ENCODE measurements around the gene ANAPC4.

The ANAPC4 gene

DNA sequence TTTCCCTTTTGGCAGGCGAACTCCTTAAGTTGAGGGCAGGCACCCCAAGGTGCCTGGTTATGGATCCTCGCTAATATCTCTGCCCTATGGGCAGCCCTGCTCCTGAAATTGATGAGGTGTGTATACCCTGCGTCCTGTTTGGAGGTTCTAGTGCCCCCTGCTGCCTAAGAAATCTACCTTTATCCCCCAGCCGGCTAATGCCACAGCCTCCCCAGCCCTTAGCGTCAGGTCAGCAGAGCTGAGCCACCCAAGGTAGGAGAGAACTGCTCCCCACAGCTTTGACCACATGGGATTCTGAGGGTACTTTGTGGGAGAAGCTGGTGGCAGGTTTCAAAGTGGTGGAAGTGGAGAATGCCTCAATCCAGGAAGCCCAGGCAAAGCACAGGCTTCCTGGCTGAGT is 50.8 kb downstream of the ANAPC4 start:
- Histone ChIP-seq H3K27ac (ENCODE audit: insufficient read depth, low read length, poor library complexity, severe bottlenecking) (no peak overlapping the region), H3K4me1 (ENCODE audit: control insufficient read depth, insufficient read depth, low read length, poor library complexity, severe bottlenecking) (no peaks in the 10 kb centered on the region), H3K27me3 (replicated peaks; ENCODE audit: control insufficient read depth, insufficient read depth, low read length, poor library complexity, severe bottlenecking) (no peaks in the 10 kb centered on the region), H3K9me3 (ENCODE audit: control insufficient read depth, low read length) (no peaks in the 10 kb centered on the region), H3K36me3 (ENCODE audit: control insufficient read depth, insufficient read depth, low read length) (no peaks in the 10 kb centered on the region), H3K4me3 (ENCODE audit: insufficient read depth, low read depth, low read length, poor library complexity, severe bottlenecking) (no peak overlapping the region)
- DNase-seq, result no peak

DNA sequence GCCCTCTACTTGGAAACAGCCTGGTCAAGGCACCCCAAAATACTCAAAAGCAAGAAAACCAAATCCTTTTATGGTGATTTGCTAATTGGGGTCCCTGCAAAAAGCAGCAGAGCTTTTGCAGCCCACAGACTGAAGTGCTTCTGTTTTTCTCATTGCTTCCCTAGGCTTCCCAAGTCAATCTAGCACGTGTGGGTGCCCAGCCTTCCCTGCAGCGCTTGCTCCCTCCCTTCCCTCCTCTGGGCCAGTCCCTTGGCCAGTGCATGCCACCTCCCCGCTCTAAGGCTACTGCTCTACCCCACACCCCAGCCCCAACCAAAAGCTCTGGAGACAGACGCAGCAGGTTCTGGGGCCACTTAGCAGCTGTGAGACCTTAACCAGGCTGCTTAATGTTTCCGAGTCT is 53.6 kb downstream of the ANAPC4 start:
- H3K36me3 ChIP-seq (ENCODE audit: control insufficient read depth, insufficient read depth, low read length), result no peaks in the 10 kb centered on the region
- H3K4me1 ChIP-seq (ENCODE audit: control insufficient read depth, insufficient read depth, low read length, poor library complexity, severe bottlenecking), result no peaks in the 10 kb centered on the region
- no peak for DNase-seq
- no peak overlapping the region for H3K4me3 ChIP-seq (ENCODE audit: insufficient read depth, low read depth, low read length, poor library complexity, severe bottlenecking)
- no peaks in the 10 kb centered on the region for H3K9me3 ChIP-seq (ENCODE audit: control insufficient read depth, low read length)
- H3K27me3 ChIP-seq (replicated peaks; ENCODE audit: control insufficient read depth, insufficient read depth, low read length, poor library complexity, severe bottlenecking), result no peaks in the 10 kb centered on the region
- H3K27ac ChIP-seq (ENCODE audit: insufficient read depth, low read length, poor library complexity, severe bottlenecking), result no peak overlapping the region

GRCh38 chr4:25433966-25434827 is 57.1 kb downstream of the ANAPC4 start:
- Histone ChIP-seq H3K4me3 (ENCODE audit: insufficient read depth, low read depth, low read length, poor library complexity, severe bottlenecking) (no peak overlapping the region), H3K4me1 (ENCODE audit: control insufficient read depth, insufficient read depth, low read length, poor library complexity, severe bottlenecking) (no peaks in the 10 kb centered on the region), H3K27me3 (replicated peaks; ENCODE audit: control insufficient read depth, insufficient read depth, low read length, poor library complexity, severe bottlenecking) (no peaks in the 10 kb centered on the region), H3K27ac (ENCODE audit: insufficient read depth, low read length, poor library complexity, severe bottlenecking) (no peak overlapping the region), H3K9me3 (ENCODE audit: control insufficient read depth, low read length) (no peaks in the 10 kb centered on the region), H3K36me3 (ENCODE audit: control insufficient read depth, insufficient read depth, low read length) (no peaks in the 10 kb centered on the region)
- DNase-seq, result no peak

DNA sequence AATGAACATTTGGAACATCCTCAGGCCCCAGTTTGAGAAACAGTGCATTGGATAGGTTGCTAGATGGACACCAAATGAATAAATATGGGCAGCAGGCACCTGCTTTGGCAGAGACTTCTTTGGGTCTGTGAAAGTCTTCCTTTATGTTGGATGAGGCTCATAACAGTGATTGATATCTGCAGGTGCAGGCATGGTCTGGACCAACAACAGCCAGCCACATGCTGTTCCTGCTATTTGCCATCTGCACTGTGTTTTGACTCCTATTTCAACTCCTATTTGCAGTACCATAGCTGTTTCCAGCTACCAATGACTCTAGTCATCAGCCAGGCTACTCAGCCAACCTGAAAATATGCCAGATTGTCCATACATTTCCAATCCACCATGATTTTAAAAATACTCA is 60.9 kb downstream of the ANAPC4 start:
- H3K4me3 ChIP-seq (ENCODE audit: insufficient read depth, low read depth, low read length, poor library complexity, severe bottlenecking), result no peak overlapping the region
- no peaks in the 10 kb centered on the region for H3K9me3 ChIP-seq (ENCODE audit: control insufficient read depth, low read length)
- H3K4me1 ChIP-seq (ENCODE audit: control insufficient read depth, insufficient read depth, low read length, poor library complexity, severe bottlenecking), result no peaks in the 10 kb centered on the region
- H3K27ac ChIP-seq (ENCODE audit: insufficient read depth, low read length, poor library complexity, severe bottlenecking), result no peak overlapping the region
- no peaks in the 10 kb centered on the region for H3K27me3 ChIP-seq (replicated peaks; ENCODE audit: control insufficient read depth, insufficient read depth, low read length, poor library complexity, severe bottlenecking)
- DNase-seq, result no peak
- H3K36me3 ChIP-seq (ENCODE audit: control insufficient read depth, insufficient read depth, low read length), result no peaks in the 10 kb centered on the region

DNA sequence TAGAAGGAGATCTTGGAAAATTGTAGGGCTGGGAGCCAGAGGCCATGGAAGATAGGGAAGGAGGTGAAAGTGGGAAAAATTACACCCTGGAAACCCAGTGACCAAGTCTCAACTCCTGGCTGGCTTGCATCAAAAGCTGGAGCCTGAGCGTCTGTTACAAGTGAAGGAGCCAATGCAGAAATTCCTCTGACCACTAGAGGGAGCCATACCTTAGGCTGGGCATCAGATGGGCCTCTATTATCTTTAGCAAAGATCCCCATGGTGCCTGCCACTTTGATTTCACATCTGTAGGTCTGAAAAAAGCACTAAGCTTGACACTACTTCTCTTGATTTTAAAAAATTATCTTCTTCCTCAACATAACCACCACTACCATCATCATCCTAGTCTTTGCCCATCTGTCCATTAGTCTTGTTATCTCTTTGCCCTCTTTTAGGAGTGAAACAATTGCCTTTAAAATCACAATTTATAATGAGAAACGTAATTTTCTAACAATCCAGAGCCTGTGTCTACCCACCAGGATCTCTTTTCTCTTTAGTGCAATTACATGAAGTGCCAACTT is 62.9 kb downstream of the ANAPC4 start:
- Histone ChIP-seq H3K4me3 (ENCODE audit: insufficient read depth, low read depth, low read length, poor library complexity, severe bottlenecking) (no peak overlapping the region), H3K27me3 (replicated peaks; ENCODE audit: control insufficient read depth, insufficient read depth, low read length, poor library complexity, severe bottlenecking) (no peaks in the 10 kb centered on the region), H3K36me3 (ENCODE audit: control insufficient read depth, insufficient read depth, low read length) (no peaks in the 10 kb centered on the region), H3K27ac (ENCODE audit: insufficient read depth, low read length, poor library complexity, severe bottlenecking) (no peak overlapping the region), H3K4me1 (ENCODE audit: control insufficient read depth, insufficient read depth, low read length, poor library complexity, severe bottlenecking) (no peaks in the 10 kb centered on the region), H3K9me3 (ENCODE audit: control insufficient read depth, low read length) (no peaks in the 10 kb centered on the region)
- peak in 2 of 3 donors; percentile 1 to 24 for DNase-seq

DNA sequence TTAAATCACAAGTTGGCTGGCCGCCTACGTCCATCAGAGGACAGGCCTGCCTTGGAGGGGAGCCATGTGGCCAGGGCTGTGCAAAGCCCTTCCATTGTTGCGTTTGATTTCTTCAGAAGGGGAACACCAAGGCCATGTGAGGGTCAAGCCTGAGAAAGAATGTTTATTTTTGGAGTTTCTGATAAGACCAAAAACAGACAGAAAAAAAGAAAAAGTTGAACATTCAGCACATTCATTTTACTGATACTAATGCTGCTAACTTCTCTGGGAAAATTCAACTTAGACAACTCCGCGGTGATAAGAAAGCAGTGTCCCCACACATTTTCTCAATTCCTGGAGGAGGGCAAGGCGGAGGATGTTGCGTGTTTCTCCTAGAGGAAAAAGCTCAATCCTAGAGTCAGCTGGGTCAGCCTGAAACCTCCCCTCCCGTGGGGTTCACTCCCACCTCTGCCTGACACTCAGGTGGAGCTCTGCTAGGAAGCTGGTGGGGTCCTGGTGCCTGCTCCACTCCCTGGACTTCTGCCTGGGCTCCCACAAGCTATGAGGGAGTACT is 63.5 kb downstream of the ANAPC4 start:
- Histone ChIP-seq H3K27me3 (replicated peaks; ENCODE audit: control insufficient read depth, insufficient read depth, low read length, poor library complexity, severe bottlenecking) (no peaks in the 10 kb centered on the region), H3K27ac (ENCODE audit: insufficient read depth, low read length, poor library complexity, severe bottlenecking) (no peak overlapping the region), H3K9me3 (ENCODE audit: control insufficient read depth, low read length) (no peaks in the 10 kb centered on the region), H3K4me1 (ENCODE audit: control insufficient read depth, insufficient read depth, low read length, poor library complexity, severe bottlenecking) (no peaks in the 10 kb centered on the region), H3K36me3 (ENCODE audit: control insufficient read depth, insufficient read depth, low read length) (no peaks in the 10 kb centered on the region), H3K4me3 (ENCODE audit: insufficient read depth, low read depth, low read length, poor library complexity, severe bottlenecking) (no peak overlapping the region)
- no peak for DNase-seq

DNA sequence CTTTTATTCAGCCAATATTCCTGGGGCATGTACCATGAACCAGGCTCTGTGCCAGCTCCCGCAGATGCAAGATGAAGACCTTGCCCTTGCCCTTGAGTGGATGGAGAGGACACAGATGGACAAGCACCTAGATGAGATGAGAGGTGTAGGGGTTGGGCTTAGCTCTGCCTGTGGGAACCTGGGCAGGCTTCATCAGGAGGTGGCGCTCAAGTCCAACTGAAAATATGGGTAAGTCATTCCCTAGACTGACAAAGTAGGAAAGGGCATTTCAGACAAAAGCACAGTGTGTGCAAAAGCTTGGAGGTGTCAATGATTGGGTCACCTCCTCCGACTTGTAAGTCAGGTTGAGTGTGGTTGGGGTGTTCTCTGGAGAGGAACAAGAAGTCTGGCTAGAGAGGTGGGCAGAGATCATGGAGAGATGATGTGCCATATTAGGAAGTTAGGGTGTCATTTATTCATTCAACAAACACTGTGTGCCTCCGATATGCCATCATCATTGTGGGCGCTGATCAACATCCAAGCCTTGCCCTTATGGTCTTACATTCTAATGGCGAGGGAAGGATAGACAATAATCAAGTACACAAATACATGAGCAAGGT is 64.6 kb downstream of the ANAPC4 start:
- no peak overlapping the region for H3K4me3 ChIP-seq (ENCODE audit: insufficient read depth, low read depth, low read length, poor library complexity, severe bottlenecking)
- no peak for DNase-seq
- no peaks in the 10 kb centered on the region for H3K27me3 ChIP-seq (replicated peaks; ENCODE audit: control insufficient read depth, insufficient read depth, low read length, poor library complexity, severe bottlenecking)
- no peaks in the 10 kb centered on the region for H3K4me1 ChIP-seq (ENCODE audit: control insufficient read depth, insufficient read depth, low read length, poor library complexity, severe bottlenecking)
- H3K9me3 ChIP-seq (ENCODE audit: control insufficient read depth, low read length), result no peaks in the 10 kb centered on the region
- H3K36me3 ChIP-seq (ENCODE audit: control insufficient read depth, insufficient read depth, low read length), result no peaks in the 10 kb centered on the region
- H3K27ac ChIP-seq (ENCODE audit: insufficient read depth, low read length, poor library complexity, severe bottlenecking), result no peak overlapping the region

GRCh38 chr4:25442863-25443307 is 65.8 kb downstream of the ANAPC4 start:
- Histone ChIP-seq H3K4me1 (ENCODE audit: control insufficient read depth, insufficient read depth, low read length, poor library complexity, severe bottlenecking) (no peaks in the 10 kb centered on the region), H3K9me3 (ENCODE audit: control insufficient read depth, low read length) (no peaks in the 10 kb centered on the region), H3K27ac (ENCODE audit: insufficient read depth, low read length, poor library complexity, severe bottlenecking) (no peak overlapping the region), H3K36me3 (ENCODE audit: control insufficient read depth, insufficient read depth, low read length) (no peaks in the 10 kb centered on the region), H3K4me3 (ENCODE audit: insufficient read depth, low read depth, low read length, poor library complexity, severe bottlenecking) (no peak overlapping the region), H3K27me3 (replicated peaks; ENCODE audit: control insufficient read depth, insufficient read depth, low read length, poor library complexity, severe bottlenecking) (no peaks in the 10 kb centered on the region)
- no peak for DNase-seq

GRCh38 chr4:25443851-25444250 is 66.8 kb downstream of the ANAPC4 start:
- Histone ChIP-seq H3K4me3 (ENCODE audit: insufficient read depth, low read depth, low read length, poor library complexity, severe bottlenecking) (no peak overlapping the region), H3K4me1 (ENCODE audit: control insufficient read depth, insufficient read depth, low read length, poor library complexity, severe bottlenecking) (no peaks in the 10 kb centered on the region), H3K27me3 (replicated peaks; ENCODE audit: control insufficient read depth, insufficient read depth, low read length, poor library complexity, severe bottlenecking) (no peaks in the 10 kb centered on the region), H3K9me3 (ENCODE audit: control insufficient read depth, low read length) (no peaks in the 10 kb centered on the region), H3K27ac (ENCODE audit: insufficient read depth, low read length, poor library complexity, severe bottlenecking) (no peak overlapping the region), H3K36me3 (ENCODE audit: control insufficient read depth, insufficient read depth, low read length) (no peaks in the 10 kb centered on the region)
- DNase-seq, result no peak

- no peak overlapping the region for H3K4me3 ChIP-seq (ENCODE audit: insufficient read depth, low read depth, low read length, poor library complexity, severe bottlenecking)
- no peaks in the 10 kb centered on the region for H3K36me3 ChIP-seq (ENCODE audit: control insufficient read depth, insufficient read depth, low read length)
- no peaks in the 10 kb centered on the region for H3K9me3 ChIP-seq (ENCODE audit: control insufficient read depth, low read length)
- H3K27ac ChIP-seq (ENCODE audit: insufficient read depth, low read length, poor library complexity, severe bottlenecking), result no peak overlapping the region
- no peak for DNase-seq
- H3K27me3 ChIP-seq (replicated peaks; ENCODE audit: control insufficient read depth, insufficient read depth, low read length, poor library complexity, severe bottlenecking), result no peaks in the 10 kb centered on the region
- no peaks in the 10 kb centered on the region for H3K4me1 ChIP-seq (ENCODE audit: control insufficient read depth, insufficient read depth, low read length, poor library complexity, severe bottlenecking)
Observed at GRCh38 chr4:25446611-25447010, 69.5 kb downstream of the ANAPC4 start.

Measured in effector memory CD4-positive, alpha-beta T cell (primary cell).